ENCODE results near the gene DPP3.

Gene DPP3

GRCh38 chr11:66478729-66479393, 1.4 kb upstream of the DPP3 start:
- no peak for DNase-seq

- DNase-seq: peak in 23 of 56 donors; percentile 29 to 90 (median 76)
Measured at GRCh38 chr11:66479394-66480116, 679 bp upstream of the DPP3 start.

- no peak for DNase-seq
Measured at GRCh38 chr11:66484806-66485380, 4.7 kb downstream of the DPP3 start.

GRCh38 chr11:66488957-66489356, 8.7 kb downstream of the DPP3 start:
- no peak for DNase-seq

GRCh38 chr11:66489636-66490035, 9.4 kb downstream of the DPP3 start:
- DNase-seq: no peak

GRCh38 chr11:66491315-66491935, 11.2 kb downstream of the DPP3 start:
- no peak for DNase-seq

- DNase-seq: no peak
Measured at GRCh38 chr11:66492161-66492865, 12.1 kb downstream of the DPP3 start.

- DNase-seq: no peak
Measured at GRCh38 chr11:66493130-66493529, 12.9 kb downstream of the DPP3 start.

GRCh38 chr11:66494458-66494857, 14.2 kb downstream of the DPP3 start:
- no peak for DNase-seq

- no peak for DNase-seq
Measured at GRCh38 chr11:66494935-66495334, 14.7 kb downstream of the DPP3 start.

GRCh38 chr11:66495401-66495854, 15.2 kb downstream of the DPP3 start:
- DNase-seq: no peak

GRCh38 chr11:66497206-66497605, 17.0 kb downstream of the DPP3 start:
- DNase-seq: no peak

- no peak for DNase-seq
Measured at GRCh38 chr11:66498506-66498905, 18.3 kb downstream of the DPP3 start.

GRCh38 chr11:66505276-66505816, 25.1 kb downstream of the DPP3 start:
- no peak for DNase-seq

GRCh38 chr11:66509131-66509561, 28.9 kb downstream of the DPP3 start:
- no peak for DNase-seq

- DNase-seq: peak in 55 of 56 donors; percentile 19 to 90 (median 73)
Measured at GRCh38 chr11:66510271-66510989, 30.2 kb downstream of the DPP3 start, which contains the start of gene BBS1. BBS1 (plus strand) TSS chr11:66510635; CDS start chr11:66510660, 25 bp downstream.

GRCh38 chr11:66510990-66511339, 30.7 kb downstream of the DPP3 start:
- DNase-seq: no peak

GRCh38 chr11:66523611-66524010, 43.4 kb downstream of the DPP3 start:
- DNase-seq: no peak

GRCh38 chr11:66524304-66525040, 44.2 kb downstream of the DPP3 start:
- DNase-seq: no peak

GRCh38 chr11:66529069-66529468, 48.8 kb downstream of the DPP3 start:
- DNase-seq: no peak

Data from nucleus accumbens (tissue), 56 donors.